ENCODE measurements around the gene MRFAP1. TPM values are rescaled to one million over a fixed set of nuclear protein-coding genes. Genes with fewer than 3 reads are reported as not detected.

MRFAP1 gene
- total RNA-seq (221 and 238 TPM in 2 replicates), polyA plus RNA-seq (225 and 256 TPM in 2 replicates)

DNA sequence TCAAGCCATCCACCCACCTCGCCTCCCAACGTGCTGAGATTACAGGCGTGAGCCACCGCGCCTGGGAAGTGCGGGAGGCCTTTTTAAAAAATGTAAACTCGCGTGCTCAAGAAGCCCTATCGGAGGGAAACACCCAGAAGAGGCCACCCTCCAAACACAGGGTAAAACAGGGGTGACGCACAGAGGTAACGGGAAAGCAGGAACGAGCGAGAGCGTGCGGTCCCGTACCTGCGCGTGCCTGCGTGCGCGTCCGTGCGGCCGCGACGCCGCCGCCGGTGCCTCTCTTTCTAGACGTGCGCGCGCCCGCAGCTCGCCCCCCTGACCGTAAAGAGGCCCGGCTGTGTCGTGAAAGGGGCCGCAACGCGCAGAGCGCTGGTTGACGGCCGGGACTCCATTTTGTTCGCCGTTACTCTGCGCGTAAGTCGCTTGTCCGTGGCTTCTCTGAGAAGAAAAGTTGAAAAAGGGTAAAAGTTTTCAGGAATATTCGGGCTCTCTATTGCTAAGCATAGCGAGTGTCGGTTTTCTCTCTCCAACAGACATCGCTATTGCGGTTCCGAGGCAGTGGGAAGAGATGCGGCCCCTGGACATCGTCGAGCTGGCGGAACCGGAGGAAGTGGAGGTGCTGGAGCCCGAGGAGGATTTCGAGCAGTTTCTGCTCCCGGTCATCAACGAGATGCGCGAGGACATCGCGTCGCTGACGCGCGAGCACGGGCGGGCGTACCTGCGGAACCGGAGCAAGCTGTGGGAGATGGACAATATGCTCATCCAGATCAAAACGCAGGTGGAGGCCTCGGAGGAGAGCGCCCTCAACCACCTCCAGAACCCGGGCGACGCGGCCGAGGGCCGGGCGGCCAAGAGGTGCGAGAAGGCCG lies at the start of gene MRFAP1:
TSS of gene MRFAP1 (plus strand) at position 394 of the 872 bp plus-strand sequence. CDS start at position 572, 178 bp downstream.
- under 1% methylated on average over 90 of the region's 90 CpGs for WGBS (ENCODE audit: low lambda C conversion rate, missing lambda C conversion rate)
- H3K27me3 ChIP-seq: no peaks in the 10 kb centered on the region
- peak; percentile 97 for DNase-seq (ENCODE audit: low spot score)
- H3K79me2 ChIP-seq: peaks cover 39% of the 10 kb centered on the region
- H3K4me3 ChIP-seq: peak within 1 kb of the TSS; percentile 71
- no peaks in the 10 kb centered on the region for H3K9me3 ChIP-seq (ENCODE audit: low read depth)
- H2AFZ ChIP-seq: peak within 1 kb of the TSS; percentile 85
- H3K27ac ChIP-seq: peak within 1 kb of the TSS; percentile 97
- peaks cover 22% of the 10 kb centered on the region for H4K20me1 ChIP-seq (ENCODE audit: insufficient read depth, poor library complexity, severe bottlenecking)
- H3K36me3 ChIP-seq (replicated peaks; ENCODE audit: insufficient read depth, low read depth): no peaks in the 10 kb centered on the region
- TF ChIP-seq, protein P1, sequence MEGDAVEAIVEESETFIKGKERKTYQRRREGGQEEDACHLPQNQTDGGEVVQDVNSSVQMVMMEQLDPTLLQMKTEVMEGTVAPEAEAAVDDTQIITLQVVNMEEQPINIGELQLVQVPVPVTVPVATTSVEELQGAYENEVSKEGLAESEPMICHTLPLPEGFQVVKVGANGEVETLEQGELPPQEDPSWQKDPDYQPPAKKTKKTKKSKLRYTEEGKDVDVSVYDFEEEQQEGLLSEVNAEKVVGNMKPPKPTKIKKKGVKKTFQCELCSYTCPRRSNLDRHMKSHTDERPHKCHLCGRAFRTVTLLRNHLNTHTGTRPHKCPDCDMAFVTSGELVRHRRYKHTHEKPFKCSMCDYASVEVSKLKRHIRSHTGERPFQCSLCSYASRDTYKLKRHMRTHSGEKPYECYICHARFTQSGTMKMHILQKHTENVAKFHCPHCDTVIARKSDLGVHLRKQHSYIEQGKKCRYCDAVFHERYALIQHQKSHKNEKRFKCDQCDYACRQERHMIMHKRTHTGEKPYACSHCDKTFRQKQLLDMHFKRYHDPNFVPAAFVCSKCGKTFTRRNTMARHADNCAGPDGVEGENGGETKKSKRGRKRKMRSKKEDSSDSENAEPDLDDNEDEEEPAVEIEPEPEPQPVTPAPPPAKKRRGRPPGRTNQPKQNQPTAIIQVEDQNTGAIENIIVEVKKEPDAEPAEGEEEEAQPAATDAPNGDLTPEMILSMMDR (IDR thresholded peaks at IDR 0.05; ENCODE audit: poor library complexity): no peak
- TF ChIP-seq EZH2 (IDR thresholded peaks at IDR 0.05; ENCODE audit: borderline replicate concordance) (no peak), EZH2phosphoT487 (IDR thresholded peaks at IDR 0.05; ENCODE audit: low read depth, severe bottlenecking, unreplicated experiment) (no peak)
- H3K9me2 ChIP-seq (replicated peaks; ENCODE audit: insufficient read depth): no peaks in the 10 kb centered on the region
- H3K4me1 ChIP-seq (ENCODE audit: insufficient read depth): peaks cover 10% of the 10 kb centered on the region
- H3K4me2 ChIP-seq: peak within 1 kb of the TSS; percentile 87

DNA sequence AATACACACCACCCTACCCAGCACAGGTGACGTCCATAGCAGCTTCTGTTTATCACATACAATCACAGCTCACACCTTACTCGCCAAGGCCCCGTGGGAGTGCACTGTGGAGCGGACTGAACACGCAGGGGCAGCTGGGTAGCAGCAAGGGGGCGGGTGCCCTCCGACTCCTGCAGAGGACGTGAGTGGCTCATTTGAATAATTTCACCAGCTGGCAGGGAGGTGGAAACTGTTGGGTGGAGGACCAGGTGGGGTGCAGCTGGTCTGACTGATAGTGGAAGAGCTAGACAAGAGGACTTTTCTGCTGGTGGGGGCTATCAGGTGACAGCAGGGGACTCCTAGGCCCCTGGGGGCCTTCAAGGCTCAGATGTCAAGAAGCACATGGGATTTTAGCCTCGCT lies 49.2 kb upstream of the MRFAP1 start:
- Histone ChIP-seq H3K36me3 (replicated peaks; ENCODE audit: insufficient read depth, low read depth) (no peaks in the 10 kb centered on the region), H3K4me2 (no peak overlapping the region), H3K4me3 (no peak overlapping the region), H2AFZ (no peak overlapping the region), H3K9me2 (replicated peaks; ENCODE audit: insufficient read depth) (no peaks in the 10 kb centered on the region), H4K20me1 (ENCODE audit: insufficient read depth, poor library complexity, severe bottlenecking) (no peaks in the 10 kb centered on the region), H3K79me2 (no peaks in the 10 kb centered on the region), H3K27me3 (no peaks in the 10 kb centered on the region), H3K27ac (no peak overlapping the region), H3K4me1 (ENCODE audit: insufficient read depth) (no peaks in the 10 kb centered on the region), H3K9me3 (ENCODE audit: low read depth) (no peaks in the 10 kb centered on the region)
- no peak for DNase-seq (ENCODE audit: low spot score)
- 77% methylated on average over 9 of the region's 9 CpGs for WGBS (ENCODE audit: low lambda C conversion rate, missing lambda C conversion rate)
- TF ChIP-seq EZH2 (IDR thresholded peaks at IDR 0.05; ENCODE audit: borderline replicate concordance) (no peak), EZH2phosphoT487 (IDR thresholded peaks at IDR 0.05; ENCODE audit: low read depth, severe bottlenecking, unreplicated experiment) (no peak)
- TF ChIP-seq, protein P1 (IDR thresholded peaks at IDR 0.05; ENCODE audit: poor library complexity): no peak

DNA sequence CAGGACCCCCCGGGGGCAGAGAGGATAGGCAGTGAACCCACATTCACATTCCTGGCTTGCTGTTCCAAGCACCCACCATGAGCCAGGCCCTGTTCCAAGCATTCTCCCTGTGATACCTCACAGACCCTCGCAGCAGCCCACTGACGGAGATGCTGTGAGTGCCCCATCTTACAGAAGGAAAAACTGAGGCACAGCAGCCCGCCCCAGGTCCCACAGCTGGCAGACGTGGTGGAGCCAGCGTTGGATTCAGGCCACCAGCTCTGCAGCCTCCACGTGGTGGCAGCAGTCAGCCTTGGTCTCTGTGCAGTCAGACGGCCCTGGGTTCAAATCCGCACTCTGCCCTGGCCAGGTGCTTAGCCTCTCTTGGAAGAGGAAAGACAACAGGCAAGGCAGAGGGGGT lies 48.7 kb upstream of the MRFAP1 start:
- Histone ChIP-seq H3K4me1 (ENCODE audit: insufficient read depth) (no peaks in the 10 kb centered on the region), H3K79me2 (no peaks in the 10 kb centered on the region), H4K20me1 (ENCODE audit: insufficient read depth, poor library complexity, severe bottlenecking) (no peaks in the 10 kb centered on the region), H3K36me3 (replicated peaks; ENCODE audit: insufficient read depth, low read depth) (no peaks in the 10 kb centered on the region), H2AFZ (no peak overlapping the region), H3K9me3 (ENCODE audit: low read depth) (no peaks in the 10 kb centered on the region), H3K4me3 (no peak overlapping the region), H3K27me3 (no peaks in the 10 kb centered on the region), H3K4me2 (no peak overlapping the region), H3K9me2 (replicated peaks; ENCODE audit: insufficient read depth) (no peaks in the 10 kb centered on the region), H3K27ac (no peak overlapping the region)
- TF ChIP-seq, protein P1 (IDR thresholded peaks at IDR 0.05; ENCODE audit: poor library complexity): no peak
- no peak for TF ChIP-seq EZH2phosphoT487 (IDR thresholded peaks at IDR 0.05; ENCODE audit: low read depth, severe bottlenecking, unreplicated experiment)
- no peak for TF ChIP-seq EZH2 (IDR thresholded peaks at IDR 0.05; ENCODE audit: borderline replicate concordance)
- 89% methylated on average over 9 of the region's 9 CpGs for WGBS (ENCODE audit: low lambda C conversion rate, missing lambda C conversion rate)
- no peak for DNase-seq (ENCODE audit: low spot score)
